T-helper 17 cell (primary cell): Measurements from ENCODE around the gene NMD3. TPM values are rescaled to one million over a fixed set of nuclear protein-coding genes. Genes with fewer than 3 reads are reported as not detected.

Experiments
- ATAC-seq: fragments of 150-1000 bp; cut with Tn5 transposase; 2 replicates; pipeline ENCODE4 v1.10.0; 2021; ENCODE audit warnings: mild to moderate bottlenecking, moderate library complexity
- DNase-seq, 3 donors: peaks; one replicate each; pipeline versions ENCODE4 v3.0.0 to v3.0.0-alpha.2; 2020 to 2021
- H3K9me3 ChIP-seq: one replicate; pipeline ENCODE4 v1.7.0; 2013; ENCODE audit warnings: low read length, mild to moderate bottlenecking; ENCODE audit not compliant: control insufficient read depth, poor library complexity, severe bottlenecking
- H3K27ac Mint-ChIP-seq: one replicate; pipeline ENCODE4 v1.8.0; 2022; ENCODE audit warnings: mild to moderate bottlenecking, moderate library complexity, mixed read lengths
- H3K27me3 Mint-ChIP-seq: one replicate; pipeline ENCODE4 v1.8.0; 2022; ENCODE audit warnings: mixed read lengths
- H3K36me3 Mint-ChIP-seq: one replicate; pipeline ENCODE4 v1.8.0; 2022; ENCODE audit warnings: low read depth, mixed read lengths
- H3K4me1 Mint-ChIP-seq: one replicate; pipeline ENCODE4 v1.8.0; 2022; ENCODE audit warnings: mild to moderate bottlenecking, mixed read lengths
- H3K4me3 Mint-ChIP-seq: one replicate; pipeline ENCODE4 v1.8.0; 2022; ENCODE audit warnings: mild to moderate bottlenecking, moderate library complexity, mixed read lengths
- total RNA-seq, 4 donors: library from RNA in 2 of 4; stranded (reverse) in 2 of 4; gene quantifications; one replicate each; pipeline ENCODE4 v1.2.3 and lab custom pipeline; 2022 to 2026

The NMD3 gene
- total RNA-seq, 2 donors from 2014 or later, result 45.0 to 46.2 TPM

DNA sequence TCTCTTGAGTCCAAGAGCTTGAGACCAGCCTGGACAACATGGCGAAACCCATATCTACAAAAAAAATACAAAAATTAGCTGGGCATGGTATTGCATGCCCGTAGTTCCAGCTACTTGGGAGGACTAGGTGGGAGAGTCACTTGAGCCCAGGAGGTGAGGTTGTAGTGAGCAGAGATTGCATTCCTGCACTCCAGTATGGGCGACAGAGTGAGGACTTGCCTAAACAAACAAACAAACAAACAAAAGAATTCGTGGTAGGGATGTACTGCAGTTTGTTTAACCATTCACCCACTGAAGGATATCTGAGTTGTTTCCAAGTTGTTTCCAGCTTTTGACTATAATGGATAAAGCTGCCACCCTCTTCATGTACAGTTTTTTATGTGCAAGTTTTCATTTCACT lies 7.5 kb upstream of the NMD3 start:
- no peak for DNase-seq
- no peaks in the 10 kb centered on the region for H3K4me1 Mint-ChIP-seq
- ATAC-seq, result no peak
- no peak overlapping the region for H3K4me3 Mint-ChIP-seq
- no peaks in the 10 kb centered on the region for H3K9me3 ChIP-seq
- peaks cover 27% of the 10 kb centered on the region for H3K27me3 Mint-ChIP-seq
- H3K27ac Mint-ChIP-seq, result no peak overlapping the region
- H3K36me3 Mint-ChIP-seq, result no peaks in the 10 kb centered on the region

DNA sequence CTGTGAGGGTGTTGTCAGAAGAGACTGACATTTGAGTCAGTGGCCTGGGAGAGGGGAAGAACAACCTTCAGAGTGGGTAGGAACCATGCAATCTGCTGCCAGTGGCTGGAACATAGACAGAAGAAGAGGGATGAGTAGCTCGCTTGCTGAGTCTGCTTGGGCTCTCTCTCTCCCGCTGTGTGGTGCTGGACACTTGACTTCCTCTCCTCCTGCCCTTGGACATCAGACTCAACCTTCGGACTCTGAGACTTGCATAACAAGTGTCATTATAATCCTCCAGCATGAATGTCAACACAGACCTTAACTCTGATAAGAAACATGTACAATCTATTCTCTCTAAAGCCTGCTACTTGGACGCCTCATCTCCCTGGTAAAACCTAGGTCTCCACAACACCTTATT lies 5.9 kb upstream of the NMD3 start:
- DNase-seq, result no peak
- no peaks in the 10 kb centered on the region for H3K36me3 Mint-ChIP-seq
- ATAC-seq, result no peak
- peaks cover 27% of the 10 kb centered on the region for H3K27me3 Mint-ChIP-seq
- H3K4me1 Mint-ChIP-seq, result peaks cover 2% of the 10 kb centered on the region
- H3K27ac Mint-ChIP-seq, result no peak overlapping the region
- H3K4me3 Mint-ChIP-seq, result no peak overlapping the region
- no peaks in the 10 kb centered on the region for H3K9me3 ChIP-seq

- Mint-ChIP-seq H3K27ac (no peak overlapping the region), H3K27me3 (peaks cover 21% of the 10 kb centered on the region), H3K36me3 (no peaks in the 10 kb centered on the region), H3K4me3 (no peak overlapping the region), H3K4me1 (peaks cover 4% of the 10 kb centered on the region)
- no peak for ATAC-seq
- no peaks in the 10 kb centered on the region for H3K9me3 ChIP-seq
- DNase-seq, result no peak
Measured at GRCh38 chr3:161217496-161217895, 3.6 kb upstream of the NMD3 start.

DNA sequence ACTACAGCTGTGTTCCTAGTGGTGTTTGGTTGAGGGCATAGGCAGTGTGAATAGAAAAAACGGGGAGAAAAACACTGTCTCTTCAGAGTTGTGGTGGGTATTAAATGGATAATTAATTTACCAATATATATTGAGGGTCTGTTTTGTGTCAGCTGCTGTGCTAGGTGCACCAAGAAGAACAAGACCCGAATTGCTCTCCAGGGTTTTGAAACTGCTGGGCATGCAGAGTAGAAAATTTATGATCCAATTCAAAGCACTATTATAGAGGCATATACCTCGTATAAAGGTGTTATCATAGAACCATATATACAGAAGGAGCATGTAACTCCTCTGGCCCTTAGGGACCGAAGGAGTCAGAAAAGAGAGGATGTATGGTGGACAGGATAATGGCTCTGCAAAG lies 1.6 kb upstream of the NMD3 start:
- H3K27ac Mint-ChIP-seq, result peak overlapping the region; percentile 89
- no peak for ATAC-seq
- no peak for DNase-seq
- peaks cover 9% of the 10 kb centered on the region for H3K4me1 Mint-ChIP-seq
- H3K36me3 Mint-ChIP-seq, result no peaks in the 10 kb centered on the region
- no peaks in the 10 kb centered on the region for H3K9me3 ChIP-seq
- H3K27me3 Mint-ChIP-seq, result peaks cover 21% of the 10 kb centered on the region
- peak overlapping the region; percentile 43 for H3K4me3 Mint-ChIP-seq

DNA sequence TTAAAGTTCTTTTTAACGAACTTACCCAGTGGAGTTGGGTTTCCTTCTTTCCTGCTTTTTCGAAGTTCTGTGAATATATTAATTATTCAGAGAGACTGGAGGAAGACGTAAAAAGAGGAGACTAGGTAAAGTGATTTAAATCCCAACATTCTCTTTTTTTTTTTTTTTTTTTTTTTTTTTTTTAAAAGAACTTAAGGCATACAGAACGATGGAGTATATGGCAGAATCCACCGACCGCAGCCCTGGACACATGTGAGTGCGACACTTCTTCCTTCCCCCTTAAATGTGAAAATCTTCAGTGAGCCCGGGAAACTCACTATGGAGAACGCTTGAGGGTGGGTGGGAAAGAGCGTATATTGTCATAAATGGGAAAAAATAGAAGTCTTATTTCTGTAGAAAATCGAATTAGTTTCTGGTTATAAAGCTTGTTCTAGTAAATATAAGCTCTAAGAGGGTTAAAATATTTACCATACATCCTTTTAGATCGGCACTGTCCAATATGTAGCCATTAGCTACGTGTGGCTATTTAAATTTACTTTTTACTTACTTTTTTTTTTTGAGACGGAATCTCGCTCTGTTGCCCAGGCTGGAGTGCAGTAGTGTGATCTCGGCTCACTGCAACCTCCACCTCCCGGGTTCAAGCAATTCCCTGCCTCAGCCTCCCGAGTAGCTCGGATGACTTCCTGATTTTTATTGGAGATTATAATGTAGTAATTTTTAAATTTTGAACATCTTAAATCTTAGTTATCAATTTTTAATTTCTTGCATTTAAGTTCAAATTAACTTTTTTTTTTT lies 892 bp downstream of the NMD3 start:
- H3K27ac Mint-ChIP-seq, result peak overlapping the region; percentile 89
- DNase-seq (no peak), ATAC-seq (no peak)
- H3K4me3 Mint-ChIP-seq, result peak overlapping the region; percentile 94
- H3K9me3 ChIP-seq, result no peaks in the 10 kb centered on the region
- H3K4me1 Mint-ChIP-seq, result peaks cover 14% of the 10 kb centered on the region
- H3K27me3 Mint-ChIP-seq, result peaks cover 8% of the 10 kb centered on the region
- no peaks in the 10 kb centered on the region for H3K36me3 Mint-ChIP-seq

DNA sequence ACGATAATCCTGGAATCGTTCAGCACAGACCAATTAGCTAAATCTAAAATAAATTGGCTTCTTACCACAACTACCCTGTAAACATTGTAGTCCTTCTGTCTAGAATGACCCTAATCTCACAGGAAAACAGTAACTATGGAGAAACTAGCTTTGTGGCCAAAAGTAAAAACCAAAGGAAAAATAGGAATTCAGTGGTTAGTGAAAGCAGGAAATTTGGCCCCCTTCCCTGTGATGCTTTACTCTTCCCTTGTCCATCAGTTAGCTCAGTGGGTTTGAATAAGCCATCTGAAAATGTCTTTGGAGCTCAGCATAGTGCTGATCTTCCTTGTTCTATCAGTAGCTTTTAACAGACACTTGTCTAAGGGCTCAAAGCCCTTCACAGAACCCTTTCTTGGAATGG lies 1.6 kb downstream of the NMD3 start:
- H3K27ac Mint-ChIP-seq, result peak overlapping the region; percentile 89
- H3K9me3 ChIP-seq, result no peaks in the 10 kb centered on the region
- DNase-seq (no peak), ATAC-seq (no peak)
- peaks cover 14% of the 10 kb centered on the region for H3K4me1 Mint-ChIP-seq
- H3K27me3 Mint-ChIP-seq, result peaks cover 2% of the 10 kb centered on the region
- peak overlapping the region; percentile 94 for H3K4me3 Mint-ChIP-seq
- H3K36me3 Mint-ChIP-seq, result no peaks in the 10 kb centered on the region

GRCh38 chr3:161224786-161225185 lies 3.7 kb downstream of the NMD3 start:
- Mint-ChIP-seq H3K4me1 (peaks cover 14% of the 10 kb centered on the region), H3K4me3 (no peak overlapping the region), H3K36me3 (no peaks in the 10 kb centered on the region), H3K27me3 (no peaks in the 10 kb centered on the region), H3K27ac (no peak overlapping the region)
- H3K9me3 ChIP-seq, result no peaks in the 10 kb centered on the region
- no peak for DNase-seq
- ATAC-seq, result no peak

DNA sequence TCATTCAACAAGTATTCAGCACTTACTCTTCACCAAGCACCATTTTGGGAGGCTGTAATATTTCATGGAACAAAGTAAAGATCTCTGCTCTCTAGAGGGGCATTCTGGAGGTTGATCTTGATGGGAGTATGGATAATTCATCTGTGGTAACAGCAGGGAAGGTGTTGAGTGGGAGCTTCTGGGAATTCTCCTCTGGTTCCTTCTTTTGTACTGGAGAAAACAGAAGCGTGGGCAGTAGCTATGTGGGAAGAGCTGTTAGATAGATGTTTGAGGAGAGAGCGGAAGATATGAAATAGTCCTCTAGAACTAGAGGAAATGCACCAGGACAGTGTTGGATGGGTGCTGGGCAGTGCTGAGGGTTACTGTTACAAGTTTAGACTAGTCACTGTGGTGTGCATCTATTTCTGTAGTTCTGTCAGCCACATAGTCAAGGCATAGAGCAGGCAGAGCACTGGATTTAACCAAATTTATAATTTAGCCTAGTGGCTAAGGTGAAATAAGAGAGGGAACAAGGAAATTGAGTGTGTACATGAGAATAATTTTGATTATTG lies 9.6 kb downstream of the NMD3 start:
- H3K36me3 Mint-ChIP-seq, result no peaks in the 10 kb centered on the region
- no peak for DNase-seq
- no peak overlapping the region for H3K27ac Mint-ChIP-seq
- peaks cover 3% of the 10 kb centered on the region for H3K4me1 Mint-ChIP-seq
- H3K4me3 Mint-ChIP-seq, result no peak overlapping the region
- H3K27me3 Mint-ChIP-seq, result no peaks in the 10 kb centered on the region
- no peaks in the 10 kb centered on the region for H3K9me3 ChIP-seq
- ATAC-seq, result no peak

- no peak for ATAC-seq
- Mint-ChIP-seq H3K4me1 (peaks cover 8% of the 10 kb centered on the region), H3K36me3 (no peaks in the 10 kb centered on the region), H3K27ac (no peak overlapping the region), H3K27me3 (no peaks in the 10 kb centered on the region), H3K4me3 (no peak overlapping the region)
- no peaks in the 10 kb centered on the region for H3K9me3 ChIP-seq
- no peak for DNase-seq
Measured at GRCh38 chr3:161231861-161232260, 10.8 kb downstream of the NMD3 start.

DNA sequence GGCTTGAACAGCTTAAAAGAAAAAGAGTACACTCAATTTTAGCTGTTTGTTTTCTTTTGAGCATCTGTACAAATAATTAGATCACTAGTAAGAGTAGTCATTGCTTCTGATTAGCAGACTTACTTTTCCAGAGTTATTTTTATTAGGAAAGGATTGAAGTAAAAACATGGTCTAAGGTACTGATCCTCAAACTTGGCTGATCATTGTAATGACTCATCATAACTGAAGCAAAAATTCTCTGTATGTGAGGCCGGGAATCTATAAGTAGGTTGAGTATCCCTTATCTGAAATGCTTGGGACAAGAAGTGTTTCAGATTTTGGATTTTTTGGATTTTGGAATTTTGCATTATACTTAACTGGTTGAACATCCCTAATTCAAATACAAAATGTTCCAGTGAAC lies 12.4 kb downstream of the NMD3 start:
- H3K27ac Mint-ChIP-seq, result peak overlapping the region; percentile 39
- DNase-seq (no peak), ATAC-seq (no peak)
- H3K4me3 Mint-ChIP-seq, result no peak overlapping the region
- H3K9me3 ChIP-seq, result no peaks in the 10 kb centered on the region
- no peaks in the 10 kb centered on the region for H3K27me3 Mint-ChIP-seq
- H3K4me1 Mint-ChIP-seq, result peaks cover 10% of the 10 kb centered on the region
- H3K36me3 Mint-ChIP-seq, result peaks cover 3% of the 10 kb centered on the region

- peak overlapping the region; percentile 34 for H3K27ac Mint-ChIP-seq
Measured at GRCh38 chr3:161236240-161236639, 15.1 kb downstream of the NMD3 start.

GRCh38 chr3:161239700-161240099 lies 18.6 kb downstream of the NMD3 start:
- H3K9me3 ChIP-seq, result no peaks in the 10 kb centered on the region
- no peak for DNase-seq
- H3K36me3 Mint-ChIP-seq, result peaks cover 4% of the 10 kb centered on the region
- H3K4me1 Mint-ChIP-seq, result peaks cover 7% of the 10 kb centered on the region
- H3K4me3 Mint-ChIP-seq, result no peak overlapping the region
- ATAC-seq, result no peak
- no peaks in the 10 kb centered on the region for H3K27me3 Mint-ChIP-seq
- H3K27ac Mint-ChIP-seq, result no peak overlapping the region

More at GRCh38 chr3:161236240-161236639, 15.1 kb downstream of the NMD3 start:
- H3K9me3 ChIP-seq, result no peaks in the 10 kb centered on the region
- peaks cover 10% of the 10 kb centered on the region for H3K4me1 Mint-ChIP-seq
- H3K27me3 Mint-ChIP-seq, result no peaks in the 10 kb centered on the region
- no peak for ATAC-seq
- peaks cover 3% of the 10 kb centered on the region for H3K36me3 Mint-ChIP-seq
- no peak overlapping the region for H3K4me3 Mint-ChIP-seq
- DNase-seq, result no peak

DNA sequence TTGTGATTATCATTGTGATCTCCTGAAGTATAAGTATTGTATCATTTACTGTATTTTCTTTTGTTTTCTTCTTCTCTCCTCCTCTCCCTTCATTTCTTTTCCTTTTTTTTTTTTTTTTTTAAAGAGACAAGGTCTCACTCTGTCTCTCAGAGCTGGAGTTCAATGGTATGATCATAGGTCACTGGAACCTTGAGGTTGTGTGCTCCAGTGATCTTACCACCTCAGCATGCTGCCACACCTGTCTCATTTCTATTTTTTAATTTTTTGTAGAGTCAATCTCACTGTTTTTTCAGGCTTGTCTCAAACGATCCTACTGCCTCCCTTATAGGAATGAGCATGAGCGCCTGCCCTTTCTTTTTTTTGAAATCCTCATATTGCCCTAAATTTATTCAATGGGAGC lies 23.4 kb downstream of the NMD3 start:
- Mint-ChIP-seq H3K4me3 (no peak overlapping the region), H3K36me3 (peaks cover 4% of the 10 kb centered on the region), H3K4me1 (peaks cover 2% of the 10 kb centered on the region), H3K27ac (peak overlapping the region; percentile 67), H3K27me3 (no peaks in the 10 kb centered on the region)
- no peak for ATAC-seq
- DNase-seq, result no peak
- H3K9me3 ChIP-seq, result no peaks in the 10 kb centered on the region

GRCh38 chr3:161247049-161247448 lies 25.9 kb downstream of the NMD3 start:
- Mint-ChIP-seq H3K4me1 (peaks cover 6% of the 10 kb centered on the region), H3K27me3 (no peaks in the 10 kb centered on the region), H3K27ac (no peak overlapping the region), H3K4me3 (no peak overlapping the region), H3K36me3 (peaks cover 8% of the 10 kb centered on the region)
- H3K9me3 ChIP-seq, result no peaks in the 10 kb centered on the region
- DNase-seq (no peak), ATAC-seq (no peak)
